Progenitor cell of endocrine pancreas (in vitro differentiated cells): ENCODE measurements around the gene PXK. TPM values are rescaled to one million over a fixed set of nuclear protein-coding genes. Genes with fewer than 3 reads are reported as not detected.

Experiments
- DNase-seq: peaks from one replicate; pipeline ENCODE4 v3.0.0; 2021; ENCODE audit warnings: low spot score; ENCODE audit not compliant: unreplicated experiment
- H3K27ac Mint-ChIP-seq: 2 replicates; pipeline ENCODE4 v1.8.0; 2021; ENCODE audit warnings: mild to moderate bottlenecking, moderate library complexity, mixed read lengths
- H3K27me3 Mint-ChIP-seq: 2 replicates; pipeline ENCODE4 v1.8.0; 2021; ENCODE audit warnings: mixed read lengths
- H3K36me3 Mint-ChIP-seq: 2 replicates; pipeline ENCODE4 v1.8.0; 2022; ENCODE audit warnings: mixed read lengths; ENCODE audit not compliant: insufficient read depth
- H3K4me1 Mint-ChIP-seq: 2 replicates; pipeline ENCODE4 v1.8.0; 2021; ENCODE audit warnings: low read depth, mixed read lengths
- H3K4me3 Mint-ChIP-seq: 2 replicates; pipeline ENCODE4 v1.8.0; 2021; ENCODE audit warnings: low read depth, mild to moderate bottlenecking, moderate library complexity, mixed read lengths
- H3K9me3 Mint-ChIP-seq: 2 replicates; pipeline ENCODE4 v1.8.0; 2021; ENCODE audit warnings: low read depth, mixed read lengths
- CTCF ChIP-seq: fragments of 200-600 bp; sonication (generic); IDR thresholded peaks from one replicate; pipeline ENCODE4 v1.5.0; 2021; ENCODE audit warnings: antibody characterized with exemption, mild to moderate bottlenecking; ENCODE audit not compliant: unreplicated experiment
- total RNA-seq: library from RNA; stranded (reverse); gene quantifications from 2 replicates; pipeline ENCODE4 v1.2.1, GENCODE V29; 2021

Gene PXK
- total RNA-seq, 1 donor from 2014 or later, result 12.5 TPM

GRCh38 chr3:58411036-58411435, 78.3 kb downstream of the PXK start:
- Mint-ChIP-seq H3K27ac (no peak overlapping the region), H3K9me3 (peaks cover 4% of the 10 kb centered on the region), H3K4me1 (peaks cover 18% of the 10 kb centered on the region), H3K27me3 (no peaks in the 10 kb centered on the region), H3K4me3 (no peak overlapping the region), H3K36me3 (peaks cover 11% of the 10 kb centered on the region)
- DNase-seq, result no peak
- TF ChIP-seq CTCF, result no peak

DNA sequence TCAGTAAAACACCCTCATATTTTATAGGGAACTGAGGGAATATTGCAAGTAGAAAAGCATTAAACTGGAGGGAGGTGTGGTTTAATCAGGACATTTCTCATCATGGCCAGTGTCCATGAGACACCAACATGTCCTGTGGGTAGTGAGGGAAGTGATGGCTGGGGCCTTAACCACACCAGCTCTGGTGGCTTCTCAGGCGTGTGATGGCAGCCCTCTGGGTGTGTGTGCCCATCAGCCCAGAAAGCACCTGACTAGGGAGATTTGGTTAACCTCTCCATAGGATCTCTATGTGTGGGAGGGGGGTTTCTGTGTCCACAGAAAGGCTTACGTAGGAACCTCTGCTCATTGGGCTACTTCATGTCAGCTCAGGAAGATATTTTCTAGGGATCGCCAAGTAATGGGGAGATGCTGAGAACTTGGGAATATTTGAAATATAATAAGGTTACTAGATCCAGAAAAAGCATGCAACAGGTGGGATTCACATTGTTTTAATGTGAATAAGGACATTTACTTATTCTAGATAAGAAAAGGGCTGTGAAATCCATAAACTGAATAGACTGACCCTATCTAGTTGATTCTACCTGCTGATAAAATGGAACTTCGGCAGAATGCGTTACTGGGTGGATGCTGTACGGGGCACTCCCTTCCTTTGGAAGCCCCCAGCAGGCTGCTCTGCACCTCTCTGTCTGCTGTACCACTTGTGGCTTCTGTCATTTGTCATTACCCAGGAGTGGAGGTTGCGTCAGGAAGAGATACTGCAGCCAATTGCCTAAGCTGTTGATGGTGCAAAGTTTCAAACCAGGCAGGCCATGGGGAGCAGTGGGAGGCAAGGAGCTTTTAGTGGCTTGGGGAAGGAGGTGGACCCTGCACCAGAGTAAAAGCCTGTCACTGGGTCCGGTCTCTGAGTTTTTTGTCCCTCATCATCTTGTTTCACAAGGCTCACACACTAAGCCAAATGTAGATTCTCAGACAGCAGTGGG, 79.4 kb downstream of the PXK start:
- no peak for DNase-seq
- Mint-ChIP-seq H3K4me3 (no peak overlapping the region), H3K36me3 (peaks cover 10% of the 10 kb centered on the region), H3K27ac (no peak overlapping the region), H3K4me1 (peaks cover 25% of the 10 kb centered on the region), H3K9me3 (peaks cover 4% of the 10 kb centered on the region), H3K27me3 (no peaks in the 10 kb centered on the region)
- TF ChIP-seq CTCF, result no peak

DNA sequence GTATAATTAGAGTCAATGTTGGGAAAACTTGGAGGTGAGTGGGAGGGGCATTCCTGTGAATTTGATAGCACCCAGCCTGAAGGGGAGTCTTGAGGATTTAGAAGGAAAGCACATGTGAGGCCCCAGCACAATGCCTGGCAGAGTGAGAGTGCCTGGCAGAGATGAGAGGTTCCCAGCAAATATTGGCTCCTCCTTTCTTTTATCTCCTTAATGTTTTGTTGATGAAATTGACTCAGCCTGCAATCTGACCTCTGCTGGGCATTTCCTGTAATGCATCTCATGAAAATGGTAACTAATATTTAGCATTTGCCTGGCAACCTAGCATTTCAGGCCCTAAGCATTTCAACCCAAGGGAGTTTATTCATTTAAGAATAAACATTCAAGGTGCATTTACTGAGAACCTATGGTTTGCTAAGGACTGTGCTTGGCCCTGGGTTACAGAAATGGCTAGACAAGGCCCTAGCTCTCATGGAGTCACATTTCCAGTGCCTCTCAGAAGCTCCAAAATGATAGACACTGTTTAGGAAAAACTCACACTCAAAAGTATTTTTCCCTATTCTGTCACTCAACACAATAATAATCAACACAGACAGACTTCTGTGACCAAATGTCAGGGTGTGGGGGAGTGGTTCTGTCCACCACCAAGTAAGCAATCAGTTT, 82.0 kb downstream of the PXK start:
- no peaks in the 10 kb centered on the region for H3K9me3 Mint-ChIP-seq
- H3K4me1 Mint-ChIP-seq, result peaks cover 27% of the 10 kb centered on the region
- H3K4me3 Mint-ChIP-seq, result no peak overlapping the region
- peak; percentile 75 for TF ChIP-seq CTCF
- no peaks in the 10 kb centered on the region for H3K27me3 Mint-ChIP-seq
- no peaks in the 10 kb centered on the region for H3K36me3 Mint-ChIP-seq
- H3K27ac Mint-ChIP-seq, result peak overlapping the region; percentile 5
- DNase-seq, result peak; percentile 17

DNA sequence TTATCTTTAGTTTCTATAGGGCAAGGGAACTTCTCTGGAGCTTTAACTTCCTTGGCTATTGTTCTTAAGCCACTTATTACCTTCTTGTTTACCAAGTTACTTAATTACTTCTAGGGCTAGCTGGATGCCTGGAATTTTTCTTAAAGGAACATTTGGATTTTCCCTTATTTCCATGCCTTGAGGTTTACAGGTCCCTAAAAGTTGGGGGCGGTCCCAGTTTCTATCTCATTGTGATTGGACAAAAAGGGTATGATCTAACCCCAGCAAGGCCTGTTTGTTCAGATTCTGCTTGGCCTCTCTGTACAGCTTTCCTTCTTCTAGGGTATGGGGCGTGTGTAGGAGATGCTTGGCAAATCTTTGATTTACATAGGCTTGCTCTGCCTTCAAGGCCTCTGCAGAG, 83.5 kb downstream of the PXK start:
- no peak for DNase-seq
- H3K27ac Mint-ChIP-seq, result no peak overlapping the region
- no peak overlapping the region for H3K4me3 Mint-ChIP-seq
- H3K4me1 Mint-ChIP-seq, result peaks cover 27% of the 10 kb centered on the region
- no peak for TF ChIP-seq CTCF
- H3K9me3 Mint-ChIP-seq, result no peaks in the 10 kb centered on the region
- no peaks in the 10 kb centered on the region for H3K36me3 Mint-ChIP-seq
- no peaks in the 10 kb centered on the region for H3K27me3 Mint-ChIP-seq

DNA sequence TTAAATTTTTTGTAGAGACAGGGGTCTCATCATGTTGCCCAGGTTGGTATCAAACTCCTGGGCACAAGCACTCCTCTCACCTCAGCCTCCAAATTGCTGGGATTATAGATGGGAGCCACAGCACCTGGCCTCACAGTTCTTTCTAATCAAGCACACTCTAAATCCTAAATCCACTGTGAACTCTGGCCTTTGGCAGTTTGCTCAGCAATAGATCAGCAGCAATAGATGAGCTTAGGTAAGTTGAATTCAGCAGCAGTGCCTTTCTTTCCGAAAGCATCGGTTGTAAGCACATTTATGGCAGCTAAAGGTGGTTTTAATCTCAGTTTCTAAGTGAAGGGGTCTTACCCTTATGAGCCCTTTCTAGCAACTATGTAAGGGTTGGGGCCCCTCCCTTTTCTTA, 84.4 kb downstream of the PXK start:
- Mint-ChIP-seq H3K4me1 (peaks cover 27% of the 10 kb centered on the region), H3K9me3 (no peaks in the 10 kb centered on the region), H3K27me3 (no peaks in the 10 kb centered on the region), H3K36me3 (peaks cover 4% of the 10 kb centered on the region), H3K27ac (no peak overlapping the region), H3K4me3 (no peak overlapping the region)
- no peak for DNase-seq
- no peak for TF ChIP-seq CTCF
